ENCODE results near the gene PRKAR1A.
"Not testable (repeated sequence)": the region's sequence is repeated elsewhere in the genome, so short reads cannot be mapped to it uniquely, and the experiment has no call there.

Gene PRKAR1A

GRCh38 chr17:68512247-68512959, at the start of gene PRKAR1A:
Gene PRKAR1A (plus strand): TSS chr17:68512430. CDS start chr17:68515400, 2,970 bp downstream.
- peak; percentile 93 to 95 (median 94) for DNase-seq

GRCh38 chr17:68463211-68464019, 48.8 kb upstream of the PRKAR1A start:
- no peak for DNase-seq

DNA sequence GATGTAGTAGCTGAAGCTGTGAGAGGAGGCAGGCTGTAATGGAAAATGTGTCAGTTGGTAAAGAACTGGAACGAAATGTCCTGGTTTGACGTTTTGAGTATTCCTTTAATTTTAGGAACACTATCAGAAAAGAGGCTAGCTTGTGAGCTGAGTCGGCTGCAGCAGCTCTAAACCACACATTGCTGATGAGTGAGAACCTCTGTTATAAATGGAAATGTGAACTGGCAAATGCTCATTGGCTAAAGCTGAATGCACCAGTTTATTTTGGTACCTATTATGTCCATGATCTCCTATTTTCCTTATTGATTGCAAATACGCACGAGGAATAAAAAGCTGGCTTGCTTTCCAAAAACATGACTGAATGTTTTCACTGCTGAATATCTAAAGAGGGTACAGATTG, 43.9 kb upstream of the PRKAR1A start:
- DNase-seq = no peak

GRCh38 chr17:68468788-68469187, 43.4 kb upstream of the PRKAR1A start:
- DNase-seq = no peak

DNA sequence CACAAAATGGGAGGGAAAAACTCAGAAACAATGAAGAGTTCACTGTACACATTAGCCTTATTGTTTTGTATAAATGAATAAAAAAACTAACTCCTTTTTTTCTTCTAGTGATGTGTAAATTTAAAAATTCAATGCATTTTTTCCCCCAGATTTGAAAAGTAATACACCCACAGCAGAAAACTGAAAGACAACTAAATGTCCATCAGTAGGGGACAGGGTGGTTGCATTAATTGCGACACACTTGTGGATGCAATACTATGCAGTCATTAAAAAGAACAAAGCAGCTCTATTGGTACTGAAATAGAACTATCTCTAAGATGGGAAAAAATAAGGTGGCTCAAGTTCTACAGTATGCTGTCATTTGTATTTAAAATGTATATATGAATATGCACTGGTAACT, 41.3 kb upstream of the PRKAR1A start:
- DNase-seq = peak in 2 of 3 donors; percentile 39 to 47

DNA sequence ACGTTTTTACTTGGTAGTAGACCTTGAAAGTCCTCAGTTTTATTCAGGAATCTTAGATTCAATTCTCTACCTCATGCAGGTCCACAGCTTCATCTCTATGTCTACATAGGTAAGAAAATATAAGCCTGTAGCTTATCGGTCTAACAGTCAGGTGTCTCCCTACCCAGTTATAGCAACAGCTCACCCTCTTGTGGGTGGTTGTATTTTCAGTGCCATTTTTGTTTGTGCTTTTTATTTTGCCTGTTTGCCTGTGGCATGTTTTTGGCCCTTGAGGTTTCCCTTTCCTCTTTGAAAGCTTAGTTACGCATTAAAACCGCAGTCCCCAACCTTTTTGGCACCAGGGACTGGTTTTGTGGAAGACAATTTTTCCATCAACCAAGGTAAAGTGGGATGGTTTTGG, 31.3 kb upstream of the PRKAR1A start:
- DNase-seq = no peak

- DNase-seq = no peak
Measured at GRCh38 chr17:68482576-68483041, 29.6 kb upstream of the PRKAR1A start.

DNA sequence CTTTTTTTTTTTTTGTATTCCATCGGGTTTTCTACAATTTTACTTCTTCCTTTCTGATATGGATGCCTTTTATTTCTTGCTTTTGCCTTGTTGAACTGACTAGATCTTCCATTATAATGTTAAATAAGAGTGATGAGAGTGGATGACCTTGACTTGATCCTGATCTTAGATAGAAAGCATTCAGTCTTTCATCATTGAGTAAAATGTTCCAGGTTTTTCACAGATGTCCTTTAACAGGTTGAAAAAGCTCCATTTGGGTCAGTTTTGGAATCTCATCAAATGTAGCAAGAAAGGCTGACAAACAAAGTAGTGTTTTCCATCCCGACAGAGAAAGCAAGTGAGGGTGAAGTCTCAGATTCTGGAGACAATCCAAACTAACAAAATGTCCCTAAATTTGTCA, 27.8 kb upstream of the PRKAR1A start:
- no peak for DNase-seq

- DNase-seq = peak in 1 of 3 donors; percentile 33
Measured at GRCh38 chr17:68489919-68490318, 22.3 kb upstream of the PRKAR1A start.

DNA sequence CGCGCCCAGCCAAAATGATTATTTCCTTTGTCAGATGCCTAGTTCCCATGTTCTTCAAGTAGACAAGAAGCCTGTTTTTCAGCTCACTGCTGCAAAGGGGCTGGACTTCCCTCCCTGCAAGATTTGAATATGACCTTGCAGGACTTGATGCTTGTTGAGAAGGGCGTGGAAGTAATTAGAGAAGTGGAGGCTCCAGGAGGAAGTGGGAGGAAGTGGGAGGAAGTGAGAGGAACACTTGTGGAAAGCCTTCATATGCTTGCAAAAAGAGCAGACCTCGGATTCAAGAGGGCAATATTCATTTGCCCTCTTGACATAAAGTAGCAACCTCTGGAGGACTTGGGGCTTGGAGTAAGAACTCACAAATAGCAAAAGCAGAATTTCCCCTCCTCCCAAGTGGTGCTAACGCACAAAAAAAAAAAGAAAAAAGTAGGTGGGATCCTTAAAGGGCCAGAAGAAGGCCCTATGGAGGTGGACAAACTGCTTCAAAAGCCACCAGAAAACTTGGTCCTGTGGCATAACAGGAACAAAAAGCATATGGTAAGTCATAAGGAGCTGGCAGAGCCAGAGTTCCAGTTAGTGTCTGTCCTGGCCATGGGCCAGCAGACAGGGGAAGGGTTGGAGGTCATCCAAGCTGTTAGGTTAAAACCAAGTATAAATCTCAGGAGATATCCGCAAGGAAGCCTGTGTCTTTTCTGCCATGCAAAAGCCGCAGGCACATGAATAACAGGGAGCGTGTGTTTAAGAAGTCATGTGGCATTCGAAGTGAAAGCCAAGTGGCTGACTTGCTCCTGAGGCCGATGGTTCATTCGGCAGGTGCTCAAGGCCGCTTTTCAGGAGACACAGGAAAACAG, 20.6 kb upstream of the PRKAR1A start:
- peak; percentile 82 to 91 (median 89) for DNase-seq

DNA sequence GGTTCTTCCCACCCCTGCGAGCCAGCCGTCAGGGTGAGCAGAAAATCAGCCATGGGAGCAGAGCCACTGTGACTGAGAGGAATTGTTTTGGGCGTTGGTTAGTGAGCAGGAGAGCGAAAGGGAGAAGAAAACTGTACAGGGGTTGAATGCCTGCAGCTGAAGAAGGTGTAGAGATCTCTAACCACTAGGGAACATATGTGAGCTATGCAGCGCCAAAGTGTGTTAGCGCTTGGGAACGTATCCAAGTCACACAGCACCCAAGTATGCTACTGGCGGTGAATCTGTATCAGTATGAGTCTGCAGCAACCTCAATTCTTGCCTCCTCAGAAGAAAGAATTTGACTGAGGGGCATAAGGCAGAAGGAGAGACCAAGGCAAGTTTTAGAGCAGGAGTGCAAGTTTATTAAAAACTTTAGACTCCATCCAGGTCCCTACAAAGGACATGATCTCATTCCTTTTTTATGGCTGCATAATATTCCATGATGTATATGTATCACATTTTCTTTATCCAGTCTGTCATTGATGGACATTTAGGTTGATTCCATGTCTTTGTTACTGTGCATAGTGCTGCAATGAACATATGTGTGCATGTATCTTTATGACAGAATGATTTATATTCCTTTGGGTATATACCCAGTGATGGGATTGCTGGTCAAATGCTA, 19.7 kb upstream of the PRKAR1A start:
- not testable (repeated sequence) for DNase-seq

DNA sequence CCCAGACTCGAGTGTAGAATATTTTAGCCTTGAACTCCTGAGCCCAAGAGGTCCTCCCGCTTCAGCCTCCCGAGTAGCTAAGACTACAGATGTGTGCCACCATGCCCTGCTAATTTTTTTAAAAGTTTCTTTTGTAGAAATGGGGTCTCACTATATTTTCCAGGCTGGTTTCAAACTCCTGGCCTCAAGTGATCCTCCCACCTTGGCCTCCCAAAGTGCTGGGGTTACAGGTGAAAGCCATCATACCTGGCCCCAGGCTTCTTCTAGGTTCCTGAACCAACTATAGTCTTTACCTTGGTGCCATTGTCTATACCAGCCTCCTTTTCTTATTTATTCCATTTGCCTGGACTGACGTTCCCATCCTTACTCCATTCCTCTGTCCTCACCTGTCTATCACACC, 17.1 kb upstream of the PRKAR1A start:
- no peak for DNase-seq

DNA sequence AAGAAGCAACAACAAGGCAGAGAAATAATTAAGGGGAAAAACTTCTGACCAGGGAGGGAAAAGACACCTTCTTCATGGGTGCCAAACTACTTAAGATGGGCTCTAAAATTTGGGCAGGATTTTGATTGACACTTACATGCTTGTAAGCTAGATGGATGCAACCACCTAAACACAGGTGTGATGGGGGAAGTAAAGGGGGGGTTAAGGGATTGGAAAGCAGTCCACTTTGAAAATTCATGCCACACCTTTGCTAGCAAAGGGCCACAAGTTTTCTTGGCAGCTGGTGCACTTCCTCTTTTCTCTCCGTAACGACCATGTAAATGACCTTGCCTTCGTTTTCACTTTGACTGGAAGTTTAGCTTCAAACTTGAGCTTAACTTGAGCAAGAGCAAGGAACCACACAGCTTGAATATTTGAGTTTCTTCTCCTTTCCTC, 14.3 kb upstream of the PRKAR1A start:
- peak; percentile 69 to 88 (median 79) for DNase-seq

DNA sequence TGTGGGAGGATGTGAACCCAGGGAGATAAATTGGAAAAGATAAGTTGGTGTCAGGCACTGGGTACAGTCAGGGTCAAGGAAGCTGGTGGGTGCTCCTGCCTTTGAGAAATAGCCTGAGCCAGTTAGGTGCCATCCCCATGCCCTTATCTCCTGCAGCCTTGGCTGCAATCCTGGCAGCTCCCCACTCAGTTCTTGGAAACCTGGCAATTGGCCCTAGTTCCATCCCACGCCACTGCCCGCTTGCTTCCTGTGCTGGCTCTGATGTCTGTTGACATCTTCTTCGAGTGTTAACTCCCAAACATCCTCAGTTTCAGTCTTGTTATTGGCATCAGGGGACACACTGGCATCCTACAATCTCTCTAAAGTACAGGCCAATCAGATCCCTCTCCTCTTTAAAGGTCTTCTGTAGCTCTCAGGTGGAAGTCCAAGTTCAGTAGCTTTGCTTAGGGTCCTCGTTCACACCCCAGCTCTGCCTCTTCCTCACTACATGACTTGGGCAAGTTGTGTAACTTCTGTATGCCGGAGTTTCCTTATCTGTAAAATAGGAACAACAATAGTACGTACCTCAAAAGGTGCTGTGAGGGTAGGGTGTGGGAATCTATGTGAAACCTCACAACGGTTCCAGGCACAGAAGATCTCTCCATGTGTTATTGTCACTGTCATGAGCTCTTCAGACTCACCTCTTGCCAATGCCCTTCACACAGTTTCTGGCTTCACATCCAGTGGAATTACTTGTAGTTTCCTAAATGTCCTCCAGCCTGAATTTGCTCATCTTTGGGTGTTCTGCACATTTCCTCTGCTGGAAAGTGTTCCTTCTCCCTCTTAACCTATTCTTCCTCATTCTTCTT, 13.5 kb upstream of the PRKAR1A start:
- DNase-seq = peak; percentile 67 to 78 (median 70)

DNA sequence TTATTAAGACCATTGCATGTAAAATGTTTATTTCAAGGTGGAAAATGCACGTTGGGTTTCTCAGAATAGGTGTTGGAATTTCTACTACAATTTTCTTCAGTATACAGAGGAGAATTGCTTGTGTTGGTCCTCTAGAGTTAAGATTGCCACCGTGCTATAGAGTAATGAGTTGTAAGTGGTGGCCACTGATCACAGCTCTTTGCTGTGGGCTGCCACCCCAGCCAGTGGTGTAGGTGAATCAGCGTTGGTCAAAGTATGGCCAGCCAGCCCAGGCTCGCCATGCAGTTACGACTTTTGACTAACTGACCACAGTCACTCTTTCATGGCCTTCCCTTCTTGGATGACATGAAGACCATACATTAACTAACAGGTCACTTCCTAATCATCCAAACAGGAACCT, 12.6 kb upstream of the PRKAR1A start:
- DNase-seq = no peak

- no peak for DNase-seq
Measured at GRCh38 chr17:68501074-68501473, 11.2 kb upstream of the PRKAR1A start.

GRCh38 chr17:68505951-68506350, 6.3 kb upstream of the PRKAR1A start:
- no peak for DNase-seq

DNA sequence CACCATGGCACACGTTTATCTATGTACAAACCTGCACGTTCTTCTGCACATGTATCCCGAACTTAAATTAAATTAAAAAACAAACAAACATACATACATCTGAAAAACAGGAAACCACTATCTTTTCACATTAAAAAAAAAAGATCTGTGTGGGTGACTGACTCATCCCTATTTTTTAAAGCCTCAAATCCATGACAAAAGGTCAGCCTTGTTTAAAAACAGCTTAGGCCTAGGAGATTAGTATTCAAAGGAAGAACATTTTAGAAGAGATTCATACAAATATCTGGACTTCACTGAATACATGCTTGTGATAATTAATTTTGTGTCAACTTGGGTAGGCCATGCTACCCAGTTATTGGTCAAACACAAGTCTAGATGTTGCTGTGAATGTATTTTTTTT, 4.7 kb upstream of the PRKAR1A start:
- DNase-seq = peak in 2 of 3 donors; percentile 69 to 71

GRCh38 chr17:68509141-68510057, 2.8 kb upstream of the PRKAR1A start:
- peak; percentile 51 to 64 (median 59) for DNase-seq

DNA sequence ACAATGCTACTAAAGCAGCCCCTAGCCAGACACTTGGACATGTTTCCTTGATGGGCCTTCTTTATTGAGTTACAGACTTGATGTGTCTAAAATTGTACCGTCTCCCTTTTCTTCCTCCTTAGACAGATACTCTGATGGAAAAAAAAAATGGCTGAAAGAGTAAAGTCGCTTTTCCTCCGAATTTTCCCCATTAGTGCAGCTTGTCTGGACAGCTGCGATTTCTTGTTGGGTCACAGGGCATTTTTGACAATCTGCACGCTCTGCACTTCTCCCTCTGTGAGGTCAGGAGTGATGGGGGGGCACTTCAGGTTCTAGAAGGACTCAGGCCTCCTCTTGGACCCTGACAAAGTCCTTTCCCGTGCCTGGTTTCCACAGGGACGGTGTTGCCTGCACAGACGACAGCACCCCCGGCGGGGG, 968 bp upstream of the PRKAR1A start:
- peak in 1 of 3 donors; percentile 38 for DNase-seq
